GM13977 (cell line): ENCODE results near the gene CPNE1.
A peak's percentile ranks its signal among the peaks of the same experiment; 100 is the strongest.

ENCODE experiments used
- DNase-seq: peaks from one replicate; pipeline ENCODE4 v3.0.0; 2012; ENCODE audit warnings: low spot score
- CTCF ChIP-seq: IDR thresholded peaks from 2 replicates; pipeline ENCODE4 v1.5.1; 2012; ENCODE audit warnings: mild to moderate bottlenecking, control low read depth; ENCODE audit not compliant: insufficient read depth; ENCODE audit errors: extremely low read depth, missing control alignments
- in situ Hi-C: fragments of 300-500 bp; cut with MboI; formaldehyde crosslinking; loops from one replicate; pipeline ENCODE4 v1.12.0; 2022; ENCODE audit warnings: low sequenced_read_pairs, low pct_unique_long_range_greater_than_20kb, mixed read lengths, inconsistent platforms; ENCODE audit not compliant: unreplicated experiment

Gene CPNE1

GRCh38 chr20:35620818-35621559 lies 43.7 kb downstream of the CPNE1 start:
- no peak for DNase-seq
- TF ChIP-seq CTCF = no peak
- in situ Hi-C loops = no loop called here

- peak; percentile 77 for TF ChIP-seq CTCF
- peak; percentile 80 for DNase-seq
- in situ Hi-C loops = no loop called here
Measured at GRCh38 chr20:35619196-35620095, 45.3 kb downstream of the CPNE1 start.

- in situ Hi-C loops = no loop called here
- peak; percentile 50 for DNase-seq
- no peak for TF ChIP-seq CTCF
Measured at GRCh38 chr20:35618263-35619131, 46.2 kb downstream of the CPNE1 start.

- TF ChIP-seq CTCF = peak; percentile 44
- peak; percentile 70 for DNase-seq
- in situ Hi-C loops = no loop called here
Measured at GRCh38 chr20:35617397-35618262, 47.1 kb downstream of the CPNE1 start.

GRCh38 chr20:35616465-35617396 lies 48.0 kb downstream of the CPNE1 start:
- TF ChIP-seq CTCF = no peak
- DNase-seq = peak; percentile 56
- in situ Hi-C loops = no loop called here
